ENCODE results near the gene ADSS1.

Gene ADSS1

DNA sequence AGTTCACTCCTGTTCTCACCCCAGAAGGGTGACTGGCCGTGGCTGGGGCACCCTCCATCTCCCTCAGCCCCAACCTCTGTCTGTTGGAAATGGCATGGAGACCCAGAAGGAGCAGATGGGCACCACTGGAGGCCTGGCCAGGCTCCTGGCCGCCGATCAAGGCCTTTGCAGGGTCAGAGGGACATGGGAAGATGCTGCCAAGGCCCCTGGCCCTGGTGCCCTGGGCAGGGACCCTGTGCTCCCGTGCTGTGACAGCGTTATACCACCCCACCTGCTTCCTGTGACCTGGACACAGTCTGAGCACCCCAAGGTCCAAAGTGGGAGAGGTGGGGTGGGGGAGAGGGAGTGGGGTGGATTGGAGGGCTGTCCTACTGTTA lies 31.1 kb upstream of the ADSS1 start:
- TF ChIP-seq CTCF (IDR thresholded peaks at IDR 0.05) = no peak
- Histone ChIP-seq H3K4me3 (peak overlapping the region; percentile 22), H3K27ac (peak overlapping the region; percentile 72 to 89)
- DNase-seq (ENCODE audit: low spot score) = no peak

DNA sequence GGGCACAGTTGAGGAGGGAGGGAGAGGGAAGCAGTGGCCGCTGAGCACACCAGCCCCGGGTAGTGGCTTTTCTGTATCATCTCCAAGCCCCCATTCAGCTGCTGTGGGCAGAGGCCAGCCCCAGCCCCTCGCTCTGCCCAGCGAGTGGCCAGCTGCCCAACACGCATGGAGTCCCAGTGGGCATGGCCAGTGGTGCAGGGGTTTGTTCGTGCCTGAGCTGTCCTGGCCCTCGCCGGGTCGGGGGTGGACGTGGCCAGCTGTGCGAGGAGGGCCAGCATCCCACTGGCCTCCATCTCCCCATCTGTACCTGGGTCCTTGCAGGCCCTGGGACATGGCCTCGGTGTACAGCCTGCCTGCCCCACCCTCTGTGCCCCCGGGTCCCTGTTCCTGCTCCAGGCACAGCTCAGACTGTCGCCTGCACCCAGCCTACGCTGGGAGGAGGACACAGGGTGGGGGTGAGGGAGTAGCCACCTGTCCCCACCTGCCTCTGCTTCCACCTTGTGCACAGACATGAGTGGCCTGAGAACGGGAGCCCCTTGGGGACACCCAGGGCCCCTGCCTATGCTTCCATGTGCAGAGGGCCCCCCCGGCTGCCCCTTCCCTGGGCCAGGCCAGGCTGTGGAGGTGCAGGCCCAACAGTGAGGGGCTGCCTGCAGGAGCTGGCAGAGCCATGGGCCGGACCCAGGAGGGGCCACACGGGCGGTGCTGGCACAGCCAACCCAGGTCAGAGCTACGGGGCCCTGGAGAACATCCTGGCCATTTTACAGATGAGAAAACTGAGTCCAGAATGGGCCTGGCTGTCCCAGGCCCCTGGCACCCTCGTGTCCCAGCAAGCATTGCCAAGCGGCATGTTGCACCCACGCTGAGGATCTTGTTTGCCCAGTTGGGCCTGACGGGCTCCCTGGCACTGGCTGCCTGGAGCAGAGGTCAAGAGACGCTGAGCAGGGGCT lies 30.3 kb upstream of the ADSS1 start:
- TF ChIP-seq CTCF (IDR thresholded peaks at IDR 0.05) = no peak
- Histone ChIP-seq H3K27ac (peak overlapping the region; percentile 72 to 89), H3K4me3 (peak overlapping the region; percentile 43)
- no peak for DNase-seq (ENCODE audit: low spot score)

GRCh38 chr14:104694475-104694950 lies 29.5 kb upstream of the ADSS1 start:
- no peak for DNase-seq (ENCODE audit: low spot score)
- peak overlapping the region; percentile 43 for H3K4me3 ChIP-seq
- H3K27ac ChIP-seq = peak overlapping the region; percentile 72 to 89
- TF ChIP-seq CTCF (IDR thresholded peaks at IDR 0.05) = no peak

DNA sequence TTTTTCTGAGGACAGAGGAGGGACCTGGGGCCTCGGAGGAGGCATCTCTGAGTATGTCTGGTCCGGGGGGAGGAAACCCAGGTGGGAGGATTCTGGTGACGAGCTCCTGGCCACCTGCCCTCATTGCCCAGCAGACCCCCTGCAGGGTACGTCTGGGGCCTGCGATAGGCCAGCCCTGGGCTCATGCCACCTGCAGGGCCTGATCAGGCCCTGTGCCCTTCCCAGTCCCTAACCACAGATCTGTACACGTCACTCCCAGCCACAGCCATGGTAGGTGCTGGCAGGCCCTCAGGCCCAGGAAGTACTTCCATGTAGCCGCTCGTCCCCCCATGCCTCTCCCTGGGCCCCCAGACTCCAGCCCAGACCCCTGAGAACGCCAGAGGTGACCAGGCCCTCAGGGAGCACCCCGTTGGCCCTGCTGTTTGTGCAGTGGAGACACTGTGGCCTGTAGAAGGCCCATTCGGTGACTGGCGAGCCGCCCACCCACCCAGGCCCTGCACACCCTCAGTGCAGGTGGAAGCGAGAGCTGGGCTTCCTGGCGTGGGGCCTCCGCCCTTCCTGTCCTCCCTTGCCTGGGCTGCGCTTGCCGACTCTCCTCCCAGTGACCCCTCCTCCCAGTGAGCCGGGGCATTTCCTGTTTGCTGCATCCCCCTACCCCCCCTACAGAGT lies 28.9 kb upstream of the ADSS1 start:
- no peak for TF ChIP-seq CTCF (IDR thresholded peaks at IDR 0.05)
- Histone ChIP-seq H3K4me3 (peak overlapping the region; percentile 43), H3K27ac (peak overlapping the region; percentile 72 to 89)
- DNase-seq (ENCODE audit: low spot score) = no peak

DNA sequence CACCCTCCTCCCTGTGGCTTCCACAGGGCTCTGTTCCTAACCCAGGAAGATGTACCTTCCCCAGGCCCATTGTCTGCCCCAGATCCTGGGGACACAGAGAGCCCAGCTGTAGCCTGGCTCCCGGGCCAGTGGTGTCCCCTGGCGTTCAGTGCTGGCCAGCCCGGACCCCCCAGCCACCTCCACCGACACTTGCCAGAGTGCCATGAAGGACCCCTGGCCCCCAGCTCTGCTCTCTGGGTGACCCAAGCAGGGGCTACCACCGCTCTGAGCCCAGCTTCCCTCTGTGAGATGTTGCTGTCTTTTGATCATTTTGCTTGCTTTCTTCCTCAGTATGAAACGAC lies 28.4 kb upstream of the ADSS1 start:
- TF ChIP-seq CTCF (IDR thresholded peaks at IDR 0.05) = no peak
- Histone ChIP-seq H3K4me3 (no peak overlapping the region), H3K27ac (peak overlapping the region; percentile 72 to 89)
- DNase-seq (ENCODE audit: low spot score) = no peak

DNA sequence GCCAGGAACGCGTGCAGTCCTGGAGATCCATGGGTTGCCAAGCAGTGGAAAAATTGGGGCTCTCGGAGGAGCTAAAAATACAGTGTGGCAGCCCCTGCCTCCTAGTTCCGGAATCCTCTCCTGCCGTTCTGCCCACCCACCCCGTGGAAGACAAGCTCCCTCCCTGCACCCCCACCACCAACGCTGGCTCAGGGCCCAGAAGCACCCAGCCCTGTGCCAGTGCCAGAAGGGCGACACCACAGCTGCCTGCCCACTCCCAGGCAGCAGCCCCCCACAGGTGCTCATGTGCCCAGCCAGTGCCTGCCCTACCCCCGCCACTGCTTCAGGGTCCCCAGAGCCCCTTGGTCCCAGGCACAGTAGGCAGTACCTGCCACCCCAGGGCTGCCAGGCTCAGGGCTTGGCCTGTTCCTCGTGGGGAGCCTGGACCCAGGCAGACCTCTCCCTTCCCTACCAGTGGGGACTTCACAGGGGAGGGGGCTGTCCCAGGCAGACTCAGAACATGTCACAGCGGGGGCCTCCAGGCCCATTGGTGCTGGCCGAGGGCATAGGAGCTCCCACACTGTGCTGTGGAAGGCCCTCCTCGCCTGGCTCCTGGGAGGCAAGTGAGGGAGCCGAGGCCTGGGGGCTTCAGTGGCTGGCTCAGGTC lies 27.2 kb upstream of the ADSS1 start:
- DNase-seq (ENCODE audit: low spot score) = no peak
- no peak for TF ChIP-seq CTCF (IDR thresholded peaks at IDR 0.05)
- peak overlapping the region; percentile 69 to 89 for H3K27ac ChIP-seq
- H3K4me3 ChIP-seq = no peak overlapping the region
